Activated naive CD8-positive, alpha-beta T cell treated with anti-CD3 and anti-CD28 coated beads, Interleukin-2, amount 50 U/mL, for 16 hours (primary cell): Measurements from ENCODE around the gene DSCAML1.

Experiments
- DNase-seq: peaks from one replicate; pipeline ENCODE4 v3.0.0-alpha.2; 2020; ENCODE audit warnings: low read depth, low spot score

The DSCAML1 gene

DNA sequence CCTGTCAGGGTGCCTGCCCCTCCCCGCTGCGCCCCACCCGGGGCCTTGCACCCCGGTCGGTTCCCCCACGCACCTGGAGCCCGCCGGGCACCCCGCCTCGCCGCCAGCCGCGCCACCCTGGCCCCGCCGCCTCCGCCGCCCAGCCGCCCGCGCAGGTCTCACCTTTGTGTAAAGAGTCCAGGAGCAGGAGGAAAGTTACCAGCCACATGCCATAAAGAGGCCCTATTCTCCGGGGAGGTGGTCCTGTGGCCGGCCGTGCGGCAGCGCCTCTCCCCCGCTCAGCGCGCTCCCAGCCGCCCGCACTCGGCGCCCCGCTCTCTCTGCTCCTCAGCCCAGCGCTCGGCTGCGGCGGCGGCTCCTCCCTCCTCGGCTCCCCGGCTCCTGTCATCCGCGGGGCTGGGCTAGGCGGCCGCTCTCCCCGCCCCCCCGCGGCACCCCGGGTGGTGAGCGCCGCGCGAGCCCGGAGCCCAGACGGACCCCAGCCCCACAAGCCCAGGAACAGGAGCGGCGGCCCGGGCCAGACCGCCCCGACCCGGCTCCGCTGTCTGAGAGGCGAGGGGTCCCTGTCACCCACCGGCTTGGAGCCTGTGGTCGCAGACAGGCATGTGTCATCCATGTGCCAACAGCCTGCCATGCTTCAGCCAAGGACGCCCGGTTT, at the start of gene DSCAML1:
TSS of gene DSCAML1 (minus strand) at position 345 of the 658 bp plus-strand sequence. CDS start at position 208, 137 bp downstream.
- DNase-seq: no peak

GRCh38 chr11:117843666-117844484, 46.9 kb upstream of the DSCAML1 start:
- DNase-seq: peak; percentile 72

DNA sequence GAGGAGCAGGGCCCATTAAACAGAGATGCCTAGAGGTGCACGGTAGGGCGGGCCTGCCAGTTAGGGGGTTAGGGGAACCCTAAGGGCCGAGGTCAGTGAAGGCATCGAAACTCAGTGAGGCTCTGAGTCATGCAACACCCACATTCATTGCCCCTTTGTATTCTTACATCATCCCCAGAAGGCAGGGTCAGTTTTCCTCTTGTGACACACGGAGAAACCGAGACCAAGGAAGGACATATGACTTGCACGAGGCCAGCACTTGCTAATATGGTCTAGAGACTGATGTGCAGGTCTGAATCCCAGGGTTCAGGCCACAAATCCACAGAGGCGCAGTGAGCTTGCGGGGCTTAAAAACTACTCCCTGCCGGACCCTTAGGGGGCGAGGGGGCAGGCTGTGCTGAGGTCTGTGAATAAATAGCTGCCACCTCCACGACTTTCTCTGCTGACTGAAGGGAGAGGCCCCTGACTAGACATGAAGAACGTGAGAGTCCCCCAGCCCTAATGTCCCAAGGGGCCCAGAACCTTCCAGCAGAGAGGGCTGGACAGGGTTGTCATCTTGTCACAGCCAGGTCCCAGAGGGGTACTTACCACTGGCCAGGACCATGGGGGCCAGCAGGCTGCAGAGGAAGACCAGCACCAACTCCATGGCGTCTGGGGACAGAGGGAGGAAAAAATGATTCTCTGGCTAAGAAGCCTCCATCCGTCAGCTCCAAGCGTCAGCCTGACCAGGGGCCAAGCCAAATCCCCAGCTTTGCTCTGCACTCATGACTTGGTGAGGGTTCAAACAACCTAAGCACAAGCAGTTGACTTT, 45.3 kb upstream of the DSCAML1 start:
- DNase-seq: no peak

- DNase-seq: no peak
Observed at GRCh38 chr11:117841551-117842031, 44.6 kb upstream of the DSCAML1 start.

GRCh38 chr11:117840881-117841550, 44.0 kb upstream of the DSCAML1 start:
- no peak for DNase-seq

- DNase-seq: no peak
Observed at GRCh38 chr11:117839936-117840813, 43.2 kb upstream of the DSCAML1 start.

DNA sequence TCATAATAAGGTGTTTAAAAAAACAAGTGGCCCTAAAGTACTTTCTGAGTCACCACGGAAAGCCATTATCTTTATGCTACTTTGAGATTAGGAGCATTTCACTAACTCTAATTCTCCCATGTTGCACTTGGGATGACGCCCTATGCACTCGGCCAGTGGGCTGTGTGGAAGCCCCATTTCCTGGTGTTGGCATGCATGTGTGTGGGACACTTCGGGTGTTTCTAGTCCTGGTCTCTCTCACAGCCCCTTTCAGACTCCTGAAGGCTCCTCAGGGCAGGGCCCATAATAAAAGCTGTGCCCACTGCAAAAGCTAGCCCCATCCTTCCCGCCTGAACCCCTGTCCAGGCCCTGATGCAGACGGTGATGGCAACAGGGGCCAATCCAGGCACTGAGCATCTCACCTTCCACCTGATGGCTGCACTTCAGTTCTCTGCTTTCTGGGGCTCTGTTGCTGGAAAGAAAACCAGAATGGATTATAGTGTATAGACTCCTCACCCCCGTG, 42.4 kb upstream of the DSCAML1 start:
- no peak for DNase-seq

GRCh38 chr11:117838901-117839300, 41.9 kb upstream of the DSCAML1 start:
- DNase-seq: no peak

GRCh38 chr11:117837791-117838190, 40.8 kb upstream of the DSCAML1 start:
- DNase-seq: no peak

DNA sequence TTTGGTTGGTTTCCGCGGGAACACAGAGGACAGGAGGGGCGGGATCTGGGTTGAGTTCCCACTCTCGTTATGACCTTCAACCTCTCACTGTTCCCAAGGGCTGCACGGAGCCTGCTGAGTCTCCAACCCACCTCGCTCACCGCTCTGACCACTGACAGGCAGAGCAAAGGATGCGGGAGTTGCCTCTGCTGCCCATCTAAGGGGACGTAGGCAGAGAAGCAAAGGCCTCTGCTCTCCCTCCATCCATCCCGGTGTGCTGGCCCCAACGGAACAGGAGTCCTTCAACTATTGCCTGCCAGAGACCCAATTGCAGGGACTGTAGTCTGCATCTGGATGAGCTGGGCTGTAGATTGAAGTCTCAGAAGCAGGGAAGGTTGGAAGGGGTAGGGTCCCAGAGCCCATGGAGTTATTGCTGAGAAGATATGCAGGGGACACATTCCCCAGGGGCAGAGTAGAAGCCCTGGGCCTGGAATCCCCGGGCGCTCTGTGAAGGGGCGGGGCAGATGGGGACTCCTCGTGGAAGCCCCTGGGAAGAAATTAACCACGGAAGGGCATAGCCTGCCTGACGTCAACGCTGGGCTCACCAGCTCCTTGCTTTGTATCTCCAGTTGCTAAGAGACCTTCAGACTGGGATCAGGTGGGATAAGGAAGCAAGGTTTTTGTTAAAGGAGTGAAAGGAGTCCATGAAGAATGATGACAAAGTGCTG, 40.2 kb upstream of the DSCAML1 start:
- no peak for DNase-seq

DNA sequence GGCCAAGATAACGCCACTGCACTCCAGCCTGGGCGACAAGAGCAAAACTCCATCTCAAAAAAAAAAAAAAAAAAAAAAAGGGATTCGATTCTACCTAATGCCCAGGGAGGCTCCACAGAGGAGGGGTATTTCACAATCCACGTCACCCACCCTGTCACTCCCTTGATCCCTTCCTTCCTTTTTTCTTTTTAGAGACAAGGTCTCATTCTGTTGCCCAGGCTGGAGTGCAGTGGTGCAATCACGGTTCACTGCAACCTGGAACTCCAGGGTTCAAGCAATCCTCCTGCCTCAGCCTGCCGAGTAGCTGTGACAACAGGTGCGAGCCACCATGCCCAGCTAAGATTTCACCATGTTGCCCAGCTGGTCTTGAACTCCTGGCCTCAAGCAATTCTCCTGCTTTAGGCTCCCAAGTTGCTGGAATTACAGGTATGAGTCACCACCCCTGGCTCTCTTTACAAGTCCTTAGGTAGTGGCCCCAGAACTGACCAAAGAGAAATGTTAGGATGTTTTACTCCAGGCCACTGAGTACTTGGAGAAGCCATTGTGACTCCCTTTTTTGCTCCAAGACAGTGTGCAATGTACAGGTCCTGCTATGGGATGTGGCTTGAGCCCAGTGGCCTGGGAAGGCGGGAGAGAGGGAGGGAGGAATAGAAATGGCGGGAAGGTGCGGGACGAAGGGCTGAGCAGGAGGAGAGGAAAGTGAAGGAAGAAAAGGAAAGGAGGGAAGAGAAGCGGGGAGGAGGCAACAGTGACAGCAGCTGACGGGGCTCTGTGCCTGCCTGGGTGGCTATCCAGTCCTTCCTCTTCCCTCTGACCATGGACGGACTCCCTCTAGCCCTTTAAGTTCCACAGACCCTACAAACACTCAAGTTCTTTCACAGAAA, 39.3 kb upstream of the DSCAML1 start:
- DNase-seq: no peak

DNA sequence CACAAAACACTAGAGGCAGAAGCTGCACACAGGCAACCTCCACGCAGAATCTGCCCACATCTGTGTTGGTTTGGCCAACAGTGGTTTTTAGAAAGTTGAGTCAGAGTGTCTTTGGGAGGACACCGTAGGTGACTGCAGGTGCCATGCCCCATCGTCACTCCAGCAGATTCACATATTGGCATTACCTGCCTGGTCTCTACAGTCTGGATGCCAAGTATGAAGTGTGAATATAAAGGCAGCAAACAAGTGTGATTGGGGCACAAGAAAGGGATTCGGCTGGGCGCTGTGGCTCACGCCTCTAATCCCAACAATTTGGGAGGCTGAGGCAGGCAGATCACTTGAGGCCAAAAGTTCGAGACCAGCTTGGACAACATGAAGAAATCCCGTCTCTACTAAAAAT, 38.6 kb upstream of the DSCAML1 start:
- no peak for DNase-seq

GRCh38 chr11:117834838-117835443, 37.9 kb upstream of the DSCAML1 start:
- no peak for DNase-seq

DNA sequence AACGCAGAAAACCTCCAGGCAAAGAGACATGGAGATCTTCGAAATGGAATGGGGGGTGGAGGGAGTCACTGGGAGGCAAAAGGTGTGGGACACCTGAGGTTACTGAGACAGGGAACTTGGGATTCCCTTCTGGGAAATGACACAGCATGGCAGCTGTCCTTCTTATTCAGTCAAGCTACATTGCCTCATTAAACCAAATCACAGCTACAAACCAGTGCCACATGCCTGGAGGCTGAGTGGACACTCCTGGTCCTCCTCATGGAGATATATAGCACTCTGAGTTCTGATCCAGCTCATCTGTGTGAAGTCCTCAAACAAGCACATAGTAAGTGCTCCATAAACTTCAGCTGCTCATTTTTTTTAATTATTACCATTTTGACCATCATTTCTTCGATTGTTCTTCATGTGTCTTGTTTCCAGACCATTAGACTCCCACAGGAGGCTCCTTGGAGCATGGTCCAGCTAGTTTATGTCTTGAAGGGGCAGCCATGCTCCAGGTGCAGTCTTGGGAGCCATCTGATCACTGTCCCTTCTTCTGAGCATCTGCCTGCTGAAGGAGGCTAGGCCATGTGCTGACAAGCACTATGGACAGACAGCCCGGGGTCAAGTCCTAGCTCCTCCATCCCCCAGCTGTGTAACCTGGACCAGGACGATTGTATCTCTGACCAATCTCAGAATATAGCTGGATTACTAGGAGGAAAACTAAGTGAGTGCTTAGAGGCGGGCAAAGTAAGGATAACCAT, 37.2 kb upstream of the DSCAML1 start:
- DNase-seq: no peak

DNA sequence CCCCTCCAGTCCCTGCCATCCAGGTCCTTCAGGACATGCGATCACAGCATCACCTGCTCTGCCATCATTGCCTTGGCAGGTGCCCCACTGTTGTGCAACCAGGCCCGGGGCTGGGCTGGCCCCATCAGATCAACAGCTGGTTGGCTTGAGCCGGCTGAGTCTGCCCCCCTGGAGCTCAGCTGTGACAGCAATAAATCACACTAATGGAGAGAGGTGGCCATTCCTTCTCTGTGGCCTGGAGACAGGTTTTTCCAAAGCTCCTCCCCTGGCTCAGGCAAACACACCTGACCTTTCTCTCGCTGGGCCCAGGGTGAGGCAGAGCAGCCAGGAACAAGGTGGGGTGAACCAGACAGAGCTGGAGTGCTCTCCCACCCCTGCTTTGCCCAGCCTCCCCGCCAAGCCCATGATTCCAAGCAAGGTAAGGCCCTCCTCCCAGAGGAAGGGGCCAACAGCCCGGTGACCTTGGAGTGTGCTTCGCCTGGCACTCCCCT, 36.4 kb upstream of the DSCAML1 start:
- no peak for DNase-seq

- DNase-seq: no peak
Observed at GRCh38 chr11:117832511-117832910, 35.5 kb upstream of the DSCAML1 start.

DNA sequence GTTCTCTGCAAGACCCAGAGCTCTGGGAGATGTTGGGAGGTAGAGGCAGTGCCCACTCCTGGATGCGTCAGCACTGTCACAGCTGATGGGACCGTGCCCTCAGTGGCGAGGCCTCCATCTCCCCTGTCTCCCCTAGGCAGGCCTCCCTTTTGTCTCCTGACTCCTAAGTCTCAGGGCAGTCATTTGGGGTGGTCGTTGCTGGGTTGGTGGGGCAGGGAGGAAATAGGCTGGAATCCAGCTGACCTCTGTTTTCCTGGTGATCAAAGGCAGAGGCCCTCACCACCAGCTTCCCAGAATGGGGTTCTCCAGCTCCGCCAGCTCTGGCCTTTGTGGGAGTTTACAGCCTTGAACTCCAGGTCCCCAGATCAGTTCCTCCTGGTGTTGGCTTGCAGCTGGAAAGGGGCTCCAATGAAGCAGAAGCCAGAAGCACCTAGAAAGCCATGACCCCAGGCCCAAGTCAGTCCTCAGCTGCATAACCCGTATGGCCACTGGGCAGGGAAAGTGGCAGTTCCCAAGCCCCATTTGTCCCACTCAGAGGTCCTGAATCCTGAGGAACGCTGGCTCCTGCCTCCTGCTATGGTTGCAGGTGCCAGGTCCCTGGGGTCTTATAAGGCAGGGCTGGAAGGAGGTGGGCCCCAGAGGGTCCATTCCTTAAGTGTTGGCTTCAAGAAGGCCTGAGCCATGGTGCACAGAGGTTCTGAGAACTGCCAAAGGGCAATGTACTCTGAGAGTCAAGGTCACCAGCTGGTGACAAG, 34.8 kb upstream of the DSCAML1 start:
- DNase-seq: no peak
